Endothelial cell (in vitro differentiated cells): ENCODE data around the gene HM13. TPM values are rescaled to one million over a fixed set of nuclear protein-coding genes. Genes with fewer than 3 reads are reported as not detected.
A peak's percentile ranks its signal among the peaks of the same experiment; 100 is the strongest.

Experiments
- DNase-seq: peaks from one replicate; pipeline ENCODE4 v3.0.0; 2021; ENCODE audit warnings: low spot score
- H3K27ac Mint-ChIP-seq: one replicate; pipeline ENCODE4 v1.8.0; 2021; ENCODE audit warnings: mixed read lengths, inconsistent platforms; ENCODE audit not compliant: unreplicated experiment
- H3K27me3 Mint-ChIP-seq: one replicate; pipeline ENCODE4 v1.8.0; 2021; ENCODE audit warnings: mild to moderate bottlenecking, moderate library complexity, mixed read lengths, inconsistent platforms; ENCODE audit not compliant: unreplicated experiment
- H3K36me3 Mint-ChIP-seq: one replicate; pipeline ENCODE4 v1.8.0; 2021; ENCODE audit warnings: mild to moderate bottlenecking, low read depth, mixed read lengths, inconsistent platforms; ENCODE audit not compliant: unreplicated experiment
- H3K4me1 Mint-ChIP-seq: one replicate; pipeline ENCODE4 v1.8.0; 2021; ENCODE audit warnings: mild to moderate bottlenecking, mixed read lengths, inconsistent platforms; ENCODE audit not compliant: unreplicated experiment
- H3K4me3 Mint-ChIP-seq: one replicate; pipeline ENCODE4 v1.8.0; 2021; ENCODE audit warnings: mild to moderate bottlenecking, mixed read lengths, inconsistent platforms; ENCODE audit not compliant: unreplicated experiment
- H3K9me3 Mint-ChIP-seq: one replicate; pipeline ENCODE4 v1.8.0; 2021; ENCODE audit warnings: mixed read lengths, inconsistent platforms; ENCODE audit not compliant: unreplicated experiment
- CTCF ChIP-seq: fragments of 200-600 bp; sonication (generic); IDR thresholded peaks from one replicate; pipeline ENCODE4 v1.5.0; 2021; ENCODE audit warnings: antibody characterized with exemption; ENCODE audit not compliant: unreplicated experiment
- total RNA-seq: library from RNA; stranded (reverse); fragmentation: NEBNext Ultra II Directional; extraction: Animal tissue kit (Norgen Biotek cat#: 25700); gene quantifications from one replicate; pipeline ENCODE4 v1.2.1, GENCODE V29; 2021; ENCODE audit not compliant: unreplicated experiment

HM13 gene
- total RNA-seq, 1 donor from 2014 or later: 153 TPM

- Mint-ChIP-seq H3K9me3 (no peaks in the 10 kb centered on the region), H3K4me3 (no peak overlapping the region), H3K27me3 (peaks cover 8% of the 10 kb centered on the region), H3K36me3 (peaks cover 60% of the 10 kb centered on the region), H3K27ac (peak overlapping the region; percentile 37), H3K4me1 (peaks cover 11% of the 10 kb centered on the region)
- DNase-seq: no peak
- no peak for TF ChIP-seq CTCF
Observed at GRCh38 chr20:31551163-31552081, 37.2 kb downstream of the HM13 start.

- no peak for TF ChIP-seq CTCF
- H3K27ac Mint-ChIP-seq: no peak overlapping the region
- no peaks in the 10 kb centered on the region for H3K4me1 Mint-ChIP-seq
- peaks cover 14% of the 10 kb centered on the region for H3K27me3 Mint-ChIP-seq
- DNase-seq: no peak
- H3K4me3 Mint-ChIP-seq: no peak overlapping the region
- no peaks in the 10 kb centered on the region for H3K9me3 Mint-ChIP-seq
- H3K36me3 Mint-ChIP-seq: peaks cover 38% of the 10 kb centered on the region
Observed at GRCh38 chr20:31555203-31555775, 41.0 kb downstream of the HM13 start.

GRCh38 chr20:31559704-31560093 is 45.5 kb downstream of the HM13 start:
- Mint-ChIP-seq H3K4me3 (no peak overlapping the region), H3K27me3 (peaks cover 16% of the 10 kb centered on the region), H3K27ac (peak overlapping the region; percentile 64), H3K4me1 (no peaks in the 10 kb centered on the region), H3K36me3 (peaks cover 33% of the 10 kb centered on the region), H3K9me3 (no peaks in the 10 kb centered on the region)
- no peak for DNase-seq
- TF ChIP-seq CTCF: no peak

GRCh38 chr20:31560094-31560745 is 46.0 kb downstream of the HM13 start:
- Mint-ChIP-seq H3K27me3 (peaks cover 13% of the 10 kb centered on the region), H3K4me3 (no peak overlapping the region), H3K9me3 (no peaks in the 10 kb centered on the region), H3K27ac (peak overlapping the region; percentile 64), H3K4me1 (no peaks in the 10 kb centered on the region), H3K36me3 (peaks cover 28% of the 10 kb centered on the region)
- DNase-seq: peak; percentile 78
- peak; percentile 94 for TF ChIP-seq CTCF
